DND-41 (cell line): Measurements from ENCODE around the gene SGSM2.

Experiments used
- ATAC-seq: fragments of 200-7000 bp; cut with Tn5 transposase; 3 replicates; pipeline ENCODE4 v1.9.1; 2021; ENCODE audit warnings: low read depth; ENCODE audit not compliant: insufficient read depth
- DNase-seq: peaks from one replicate; pipeline ENCODE4 v3.0.0-alpha.2; 2020
- H2AFZ ChIP-seq: 2 replicates; pipeline ENCODE4 v1.6.0; 2012; ENCODE audit warnings: low read depth, low read length
- H3K27ac ChIP-seq: 2 replicates; pipeline ENCODE4 v1.5.1; 2012; ENCODE audit warnings: low read length, inconsistent platforms
- H3K27me3 ChIP-seq: fragments of 200-600 bp; sonication (generic); 2 replicates; pipeline ENCODE4 v1.6.0; 2012; ENCODE audit warnings: low read length, mild to moderate bottlenecking, inconsistent platforms; ENCODE audit not compliant: insufficient read depth, poor library complexity
- H3K36me3 ChIP-seq: 2 replicates; pipeline ENCODE4 v1.5.1; 2012; ENCODE audit warnings: low read length, inconsistent platforms; ENCODE audit not compliant: insufficient read depth
- H3K4me1 ChIP-seq: 2 replicates; pipeline ENCODE4 v1.5.1; 2012; ENCODE audit warnings: mild to moderate bottlenecking, low read length; ENCODE audit not compliant: insufficient read depth
- H3K4me2 ChIP-seq: 2 replicates; pipeline ENCODE4 v1.6.0; 2012; ENCODE audit warnings: mild to moderate bottlenecking, moderate library complexity, low read length, inconsistent platforms; ENCODE audit not compliant: insufficient read depth
- H3K4me3 ChIP-seq, 2 experiments: fragments of 200-600 bp in 1 of 2; shearing (Covaris generic) in 1 of 2; 2 replicates each; pipeline ENCODE4 v1.5.1; 2012 to 2016; ENCODE audit warnings: inconsistent platforms in 2 of 2, low read length in 2 of 2, mild to moderate bottlenecking in 2 of 2, low read depth in 1 of 2, moderate library complexity in 1 of 2
- H3K79me2 ChIP-seq: 2 replicates; pipeline ENCODE4 v1.6.0; 2012; ENCODE audit warnings: low read length, inconsistent platforms; ENCODE audit not compliant: insufficient read depth
- H3K9ac ChIP-seq: 2 replicates; pipeline ENCODE4 v1.6.0; 2012; ENCODE audit warnings: low read depth, mild to moderate bottlenecking, inconsistent platforms, low read length, moderate library complexity
- H3K9me3 ChIP-seq: 2 replicates; pipeline ENCODE4 v1.5.1; 2012; ENCODE audit warnings: low read length, moderate library complexity, mild to moderate bottlenecking, inconsistent platforms; ENCODE audit not compliant: insufficient read depth, severe bottlenecking
- H4K20me1 ChIP-seq: 2 replicates; pipeline ENCODE4 v1.6.0; 2012; ENCODE audit warnings: low read length; ENCODE audit not compliant: insufficient read depth
- EZH2 ChIP-seq: IDR thresholded peaks from 3 replicates; pipeline ENCODE4 v1.6.1; 2012; ENCODE audit warnings: borderline replicate concordance, low read depth, mild to moderate bottlenecking, moderate library complexity, low read length, inconsistent platforms; ENCODE audit not compliant: severe bottlenecking
- TF ChIP-seq, protein P1 (sequence below): IDR thresholded peaks from 2 replicates; pipeline ENCODE4 v1.5.1; 2012; ENCODE audit warnings: borderline replicate concordance, low read length, moderate library complexity, mild to moderate bottlenecking; ENCODE audit not compliant: poor library complexity, severe bottlenecking; ENCODE audit errors: extremely low read depth

SGSM2 gene

DNA sequence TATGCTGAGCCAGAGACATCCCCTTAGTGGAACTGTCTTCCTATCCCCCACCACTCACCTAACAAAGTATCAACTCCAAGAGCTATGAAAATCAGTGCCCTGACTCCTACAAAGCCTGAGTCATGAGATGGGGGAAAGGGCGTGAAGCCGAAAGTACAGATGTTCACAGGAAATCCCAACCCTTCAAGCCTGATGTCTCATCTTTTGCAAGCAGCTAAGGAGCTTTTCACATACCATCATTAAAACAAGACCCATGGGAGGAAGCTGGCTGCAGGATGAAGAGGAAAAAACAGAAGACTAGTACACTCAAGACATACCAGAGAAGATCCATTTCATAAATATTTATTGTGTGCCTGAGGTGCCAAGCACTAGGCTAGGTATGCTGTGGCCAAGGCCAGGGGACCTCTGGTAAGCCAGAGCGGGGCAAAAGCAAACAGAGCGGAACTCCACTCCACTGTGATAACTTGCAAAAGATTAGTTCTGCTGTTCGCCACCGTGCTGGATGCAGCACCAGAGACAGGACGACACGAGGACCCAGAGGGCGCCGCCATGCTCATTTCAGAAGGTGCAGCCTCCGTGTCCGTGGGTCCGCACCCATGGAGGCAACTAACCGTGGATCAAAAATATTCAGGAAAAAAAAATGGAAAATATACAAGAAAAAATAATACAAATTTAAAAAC is 68.1 kb downstream of the SGSM2 start:
- peaks cover 3% of the 10 kb centered on the region for H3K79me2 ChIP-seq
- TF ChIP-seq, protein P1, sequence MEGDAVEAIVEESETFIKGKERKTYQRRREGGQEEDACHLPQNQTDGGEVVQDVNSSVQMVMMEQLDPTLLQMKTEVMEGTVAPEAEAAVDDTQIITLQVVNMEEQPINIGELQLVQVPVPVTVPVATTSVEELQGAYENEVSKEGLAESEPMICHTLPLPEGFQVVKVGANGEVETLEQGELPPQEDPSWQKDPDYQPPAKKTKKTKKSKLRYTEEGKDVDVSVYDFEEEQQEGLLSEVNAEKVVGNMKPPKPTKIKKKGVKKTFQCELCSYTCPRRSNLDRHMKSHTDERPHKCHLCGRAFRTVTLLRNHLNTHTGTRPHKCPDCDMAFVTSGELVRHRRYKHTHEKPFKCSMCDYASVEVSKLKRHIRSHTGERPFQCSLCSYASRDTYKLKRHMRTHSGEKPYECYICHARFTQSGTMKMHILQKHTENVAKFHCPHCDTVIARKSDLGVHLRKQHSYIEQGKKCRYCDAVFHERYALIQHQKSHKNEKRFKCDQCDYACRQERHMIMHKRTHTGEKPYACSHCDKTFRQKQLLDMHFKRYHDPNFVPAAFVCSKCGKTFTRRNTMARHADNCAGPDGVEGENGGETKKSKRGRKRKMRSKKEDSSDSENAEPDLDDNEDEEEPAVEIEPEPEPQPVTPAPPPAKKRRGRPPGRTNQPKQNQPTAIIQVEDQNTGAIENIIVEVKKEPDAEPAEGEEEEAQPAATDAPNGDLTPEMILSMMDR, result no peak
- TF ChIP-seq EZH2, result no peak
- no peaks in the 10 kb centered on the region; the same call in 1 of the 2 replicates for H4K20me1 ChIP-seq
- H3K27ac ChIP-seq, result no peak overlapping the region
- H3K4me2 ChIP-seq, result no peak overlapping the region
- ATAC-seq, result no peak
- H3K27me3 ChIP-seq, result no peaks in the 10 kb centered on the region
- peaks cover 17% of the 10 kb centered on the region for H3K4me1 ChIP-seq
- no peak overlapping the region for H2AFZ ChIP-seq
- H3K4me3 ChIP-seq, result no peak overlapping the region
- no peaks in the 10 kb centered on the region for H3K9me3 ChIP-seq
- H3K36me3 ChIP-seq, result peaks cover 4% of the 10 kb centered on the region; the same call in 1 of the 2 replicates
- DNase-seq, result no peak
- H3K9ac ChIP-seq, result no peak overlapping the region

DNA sequence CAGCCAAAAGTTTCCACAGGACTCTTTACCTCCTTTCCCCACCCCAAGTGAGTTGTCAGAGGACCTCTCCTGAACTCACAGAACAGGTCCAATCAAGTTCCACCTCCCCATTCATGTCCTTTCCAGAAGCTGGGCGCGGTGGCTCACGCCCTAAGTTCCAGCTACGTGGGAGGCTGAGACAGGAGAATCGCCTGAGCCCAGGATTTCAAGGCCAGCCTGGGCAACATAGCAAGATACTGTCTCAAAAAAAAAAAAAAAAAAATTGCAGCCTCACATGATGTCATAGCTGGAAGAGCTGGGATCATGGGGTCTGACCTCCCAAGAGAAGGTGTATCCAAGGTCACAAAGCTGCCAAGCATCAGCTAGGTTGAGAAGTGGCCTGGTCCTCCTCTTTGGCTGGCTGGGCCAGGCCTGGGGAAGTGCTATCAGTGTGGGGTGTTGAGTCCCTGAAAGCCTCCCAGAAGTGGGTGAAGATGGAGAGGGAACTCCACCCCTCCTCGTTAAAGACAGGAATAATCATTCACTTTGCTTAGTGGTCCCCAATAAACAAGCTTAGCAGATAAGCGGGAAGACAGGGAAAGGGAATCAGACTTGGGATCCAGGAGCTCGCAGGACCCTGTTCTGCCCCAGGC is 69.1 kb downstream of the SGSM2 start:
- Histone ChIP-seq H3K36me3 (peaks cover 9% of the 10 kb centered on the region; the same call in 1 of the 2 replicates), H3K9ac (no peak overlapping the region), H3K4me2 (no peak overlapping the region), H2AFZ (no peak overlapping the region), H4K20me1 (no peaks in the 10 kb centered on the region; the same call in 1 of the 2 replicates), H3K27me3 (no peaks in the 10 kb centered on the region), H3K79me2 (no peaks in the 10 kb centered on the region), H3K4me3 (no peak overlapping the region), H3K9me3 (no peaks in the 10 kb centered on the region), H3K4me1 (peaks cover 14% of the 10 kb centered on the region), H3K27ac (no peak overlapping the region)
- no peak for ATAC-seq
- no peak for DNase-seq
- TF ChIP-seq, protein P1, result no peak
- TF ChIP-seq EZH2, result no peak

DNA sequence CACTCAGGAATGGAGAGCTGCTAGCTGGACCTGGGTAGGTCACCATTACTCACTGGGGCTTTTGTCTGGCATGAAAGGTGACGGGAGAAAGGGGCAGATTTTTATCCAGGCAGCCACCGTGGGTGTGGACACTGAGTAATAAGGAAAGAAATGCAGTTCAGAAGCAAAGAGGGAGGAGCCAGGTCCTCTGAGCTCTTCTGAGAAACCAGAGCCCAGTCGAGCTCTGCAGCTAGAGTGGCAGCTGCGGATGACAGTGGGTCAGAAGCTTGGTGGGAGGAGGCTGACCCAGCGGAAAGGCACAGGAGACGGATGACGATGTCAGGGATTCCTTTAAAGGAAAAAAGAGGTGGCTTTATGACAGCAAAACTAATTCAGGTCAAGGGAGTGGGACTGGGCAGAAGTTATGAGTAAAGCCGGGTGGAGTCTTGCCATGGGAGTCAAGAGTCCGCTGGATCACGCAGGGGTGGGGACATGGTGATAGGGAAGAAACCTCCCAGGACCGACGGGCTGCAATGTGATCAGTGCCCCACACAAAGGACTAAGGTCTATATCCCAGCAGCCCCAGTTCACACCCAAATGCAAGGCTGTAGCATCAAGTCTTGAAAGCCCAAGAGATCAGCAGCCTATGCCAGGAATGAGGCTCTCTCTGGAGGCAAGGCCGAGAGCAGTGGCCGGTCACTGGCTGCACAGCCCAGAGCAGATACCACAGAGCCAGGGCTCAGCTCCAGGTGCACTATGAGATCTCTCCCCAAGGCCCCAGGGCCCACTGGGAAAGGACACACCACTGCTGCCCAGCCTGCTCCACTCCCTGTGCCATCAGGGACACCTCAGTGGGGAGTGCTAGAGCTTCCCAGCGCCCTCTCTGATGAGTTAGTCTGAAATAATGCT is 69.8 kb downstream of the SGSM2 start:
- no peak overlapping the region for H3K27ac ChIP-seq
- TF ChIP-seq, protein P1, result no peak
- TF ChIP-seq EZH2, result no peak
- no peak for DNase-seq

More for the DNA sequence above, 69.8 kb downstream of the SGSM2 start:
- no peak overlapping the region for H3K4me2 ChIP-seq
- H3K4me3 ChIP-seq, result no peak overlapping the region
- H3K36me3 ChIP-seq, result peaks cover 10% of the 10 kb centered on the region; the same call in 1 of the 2 replicates
- no peak for ATAC-seq
- H3K9ac ChIP-seq, result no peak overlapping the region
- H3K79me2 ChIP-seq, result no peaks in the 10 kb centered on the region
- no peaks in the 10 kb centered on the region for H3K27me3 ChIP-seq
- H3K4me1 ChIP-seq, result peaks cover 10% of the 10 kb centered on the region
- H3K9me3 ChIP-seq, result no peaks in the 10 kb centered on the region
- no peak overlapping the region for H2AFZ ChIP-seq
- H4K20me1 ChIP-seq, result no peaks in the 10 kb centered on the region; the same call in 1 of the 2 replicates
